Esophagus (tissue), 2 donors: ENCODE data around the gene RGS18. TPM values are rescaled to one million over a fixed set of nuclear protein-coding genes. Genes with fewer than 3 reads are reported as not detected.
"Not testable (repeated sequence)": the region's sequence is repeated elsewhere in the genome, so short reads cannot be mapped to it uniquely, and the experiment has no call there.

ENCODE experiments used
- H3K27ac ChIP-seq, 2 donors: one replicate each; pipeline ENCODE4 v1.5.1; 2013; ENCODE audit warnings: low read depth in 2 of 2, mild to moderate bottlenecking in 2 of 2, inconsistent platforms in 1 of 2, low read length in 1 of 2, moderate library complexity in 1 of 2
- H3K27me3 ChIP-seq, 2 donors: one replicate each; pipeline ENCODE4 v1.6.1; 2013; ENCODE audit warnings: low read length in 2 of 2, control low read depth in 1 of 2, mild to moderate bottlenecking in 1 of 2; ENCODE audit not compliant: insufficient read depth in 2 of 2, control insufficient read depth in 1 of 2
- H3K36me3 ChIP-seq, 2 donors: one replicate each; pipeline ENCODE4 v1.6.1; 2013; ENCODE audit warnings: low read length in 1 of 2; ENCODE audit not compliant: control insufficient read depth in 2 of 2, insufficient read depth in 2 of 2
- H3K4me1 ChIP-seq, 2 donors: one replicate each; pipeline ENCODE4 v1.6.1; 2013; ENCODE audit warnings: low read length in 1 of 2; ENCODE audit not compliant: control insufficient read depth in 2 of 2, insufficient read depth in 2 of 2
- H3K4me3 ChIP-seq, 2 donors: one replicate each; pipeline ENCODE4 v1.5.1; 2013; ENCODE audit warnings: low read length in 2 of 2, mild to moderate bottlenecking in 2 of 2, low read depth in 1 of 2, moderate library complexity in 1 of 2
- H3K9me3 ChIP-seq, 2 donors: one replicate each; pipeline ENCODE4 v1.6.1; 2013; ENCODE audit warnings: mild to moderate bottlenecking in 2 of 2, low read depth in 1 of 2, low read length in 1 of 2, moderate library complexity in 1 of 2; ENCODE audit not compliant: control insufficient read depth in 2 of 2, insufficient read depth in 1 of 2
- WGBS, 2 donors: extraction: QIAGEN DNeasy Blood & Tissue Kit; methylation state at CpG; one replicate each; pipeline ENCODE4 v1.1.7; 2013; 5-methylcytosine and 5-hydroxymethylcytosine counted together
- polyA plus RNA-seq, 2 donors: library from polyadenylated mRNA; stranded (reverse); fragments of 200-250 nt; gene quantifications; one replicate each; pipeline ENCODE4 v1.2.3, GENCODE V29; 2013
- donor health status: healthy with polysubstance abuse.
- donor health status: Bipolar disorder and iron deficiency.

The RGS18 gene, protein sequence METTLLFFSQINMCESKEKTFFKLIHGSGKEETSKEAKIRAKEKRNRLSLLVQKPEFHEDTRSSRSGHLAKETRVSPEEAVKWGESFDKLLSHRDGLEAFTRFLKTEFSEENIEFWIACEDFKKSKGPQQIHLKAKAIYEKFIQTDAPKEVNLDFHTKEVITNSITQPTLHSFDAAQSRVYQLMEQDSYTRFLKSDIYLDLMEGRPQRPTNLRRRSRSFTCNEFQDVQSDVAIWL
- polyA plus RNA-seq = under 1 TPM; 0.29 to 0.41 TPM

- H3K4me1 ChIP-seq = no peaks in the 10 kb centered on the region
- H3K9me3 ChIP-seq = no peaks in the 10 kb centered on the region
- no peaks in the 10 kb centered on the region for H3K36me3 ChIP-seq
- 59 to 66% methylated on average over 3 of the region's 3 CpGs for WGBS, 2 donors
- no peak within 1 kb of the TSS for H3K27ac ChIP-seq
- no peak within 1 kb of the TSS for H3K4me3 ChIP-seq
- no peaks in the 10 kb centered on the region for H3K27me3 ChIP-seq
Observed at GRCh38 chr1:192158181-192158580, at the start of gene RGS18. Gene RGS18, plus strand, starts transcription at chr1:192158462. Its CDS starts 176 bp downstream, at chr1:192158638.

DNA sequence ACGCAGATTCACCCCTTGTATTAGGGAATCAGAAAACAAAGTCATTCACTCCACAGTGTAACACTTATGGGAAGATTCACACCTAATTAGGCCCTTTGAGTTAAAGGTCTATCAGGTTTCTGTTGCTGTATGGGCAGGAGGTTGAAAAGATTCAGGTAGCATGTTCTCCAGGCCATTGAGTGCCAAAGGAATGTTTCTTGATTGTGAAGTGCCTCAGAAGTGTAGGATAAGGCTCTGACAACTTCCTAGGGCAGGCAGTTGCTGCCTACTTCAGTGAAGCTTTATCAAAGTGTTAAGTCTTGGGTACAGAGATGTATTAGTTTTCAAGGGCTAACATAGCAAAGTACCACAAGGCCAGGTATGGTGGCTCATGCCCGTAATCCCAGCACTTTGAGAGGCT, 48.7 kb upstream of the RGS18 start:
- no peak overlapping the region for H3K4me3 ChIP-seq
- H3K27ac ChIP-seq = no peak overlapping the region
- no peaks in the 10 kb centered on the region for H3K27me3 ChIP-seq
- no peaks in the 10 kb centered on the region for H3K9me3 ChIP-seq
- H3K36me3 ChIP-seq = no peaks in the 10 kb centered on the region
- 95 to 97% methylated on average over 2 of the region's 2 CpGs for WGBS, 2 donors
- H3K4me1 ChIP-seq = no peaks in the 10 kb centered on the region

DNA sequence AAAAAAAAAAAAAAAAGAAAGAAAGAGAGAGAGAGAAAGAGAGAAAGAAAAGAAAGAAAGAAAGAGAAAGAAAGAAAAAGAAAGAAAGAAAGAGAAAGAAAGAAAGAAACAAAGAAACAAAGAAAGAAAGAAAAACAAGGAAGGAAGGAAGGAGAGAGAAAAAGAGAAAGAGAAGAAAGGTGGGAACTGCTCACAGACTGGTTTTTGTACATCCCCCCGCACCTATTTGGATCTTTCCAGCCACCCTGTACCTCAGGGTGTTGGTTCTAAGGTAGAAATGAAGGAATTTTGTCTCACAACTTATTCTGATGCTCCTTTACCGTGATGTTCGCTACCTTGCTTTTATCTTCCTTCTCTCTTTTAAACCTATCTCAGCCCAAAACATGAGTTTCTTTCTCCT, 43.3 kb upstream of the RGS18 start:
- WGBS, 2 donors = 87 to 88% methylated on average over 3 of the region's 3 CpGs
- H3K27ac ChIP-seq = no peak overlapping the region
- H3K9me3 ChIP-seq = no peaks in the 10 kb centered on the region
- H3K4me1 ChIP-seq = no peaks in the 10 kb centered on the region
- no peak overlapping the region for H3K4me3 ChIP-seq
- H3K36me3 ChIP-seq = no peaks in the 10 kb centered on the region
- H3K27me3 ChIP-seq = no peaks in the 10 kb centered on the region

- WGBS, 2 donors = 50 to 59% methylated on average over 2 of the region's 2 CpGs
- H3K9me3 ChIP-seq = no peaks in the 10 kb centered on the region
- no peaks in the 10 kb centered on the region for H3K4me1 ChIP-seq
- no peaks in the 10 kb centered on the region for H3K36me3 ChIP-seq
- no peak overlapping the region for H3K27ac ChIP-seq
- H3K27me3 ChIP-seq = no peaks in the 10 kb centered on the region
- H3K4me3 ChIP-seq = no peak overlapping the region
Observed at GRCh38 chr1:192118881-192119405, 39.3 kb upstream of the RGS18 start.

DNA sequence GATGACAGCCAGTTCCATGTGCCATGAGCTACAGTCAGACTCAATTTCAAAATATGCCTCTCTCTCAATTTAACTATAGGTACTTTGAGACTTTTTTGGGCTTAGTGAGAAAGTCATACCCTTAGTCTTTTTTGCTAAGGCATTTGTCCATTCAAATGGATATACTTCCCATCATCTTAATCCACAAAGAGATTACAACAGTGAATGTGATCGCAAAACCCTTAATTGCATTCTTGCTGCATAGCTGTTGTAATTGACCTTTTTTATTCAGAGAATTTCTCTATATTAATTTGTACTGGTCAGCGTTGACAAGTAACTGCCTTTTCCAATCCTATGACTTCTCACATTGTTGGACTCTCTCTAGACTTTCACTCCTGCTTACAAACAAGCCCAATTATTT, 38.6 kb upstream of the RGS18 start:
- H3K36me3 ChIP-seq = no peaks in the 10 kb centered on the region
- no peak overlapping the region for H3K4me3 ChIP-seq
- no peak overlapping the region for H3K27ac ChIP-seq
- H3K27me3 ChIP-seq = no peaks in the 10 kb centered on the region
- H3K4me1 ChIP-seq = no peaks in the 10 kb centered on the region
- H3K9me3 ChIP-seq = no peaks in the 10 kb centered on the region
- WGBS, 2 donors = 91 to 97% methylated on average over 2 of the region's 2 CpGs

- Histone ChIP-seq H3K9me3 (no peaks in the 10 kb centered on the region), H3K4me1 (no peaks in the 10 kb centered on the region), H3K4me3 (no peak overlapping the region), H3K27me3 (no peaks in the 10 kb centered on the region), H3K36me3 (no peaks in the 10 kb centered on the region), H3K27ac (no peak overlapping the region)
Observed at GRCh38 chr1:192122668-192123067, 35.6 kb upstream of the RGS18 start.

GRCh38 chr1:192123212-192123611, 35.0 kb upstream of the RGS18 start:
- no peak overlapping the region for H3K27ac ChIP-seq
- no peaks in the 10 kb centered on the region for H3K4me1 ChIP-seq
- no peaks in the 10 kb centered on the region for H3K27me3 ChIP-seq
- no peaks in the 10 kb centered on the region for H3K36me3 ChIP-seq
- H3K4me3 ChIP-seq = no peak overlapping the region
- no peaks in the 10 kb centered on the region for H3K9me3 ChIP-seq
- WGBS, 2 donors = 88 to 92% methylated on average over 2 of the region's 2 CpGs

- H3K4me1 ChIP-seq = no peaks in the 10 kb centered on the region
- 46 to 50% methylated on average over 2 of the region's 2 CpGs for WGBS, 2 donors
- no peak overlapping the region for H3K27ac ChIP-seq
- no peak overlapping the region for H3K4me3 ChIP-seq
- no peaks in the 10 kb centered on the region for H3K36me3 ChIP-seq
- H3K9me3 ChIP-seq = no peaks in the 10 kb centered on the region
- H3K27me3 ChIP-seq = no peaks in the 10 kb centered on the region
Observed at GRCh38 chr1:192126030-192126619, 32.1 kb upstream of the RGS18 start.

GRCh38 chr1:192130175-192130574, 28.1 kb upstream of the RGS18 start:
- H3K36me3 ChIP-seq = no peaks in the 10 kb centered on the region
- H3K27me3 ChIP-seq = no peaks in the 10 kb centered on the region
- H3K9me3 ChIP-seq = no peaks in the 10 kb centered on the region
- H3K4me3 ChIP-seq = no peak overlapping the region
- no peak overlapping the region for H3K27ac ChIP-seq
- H3K4me1 ChIP-seq = no peaks in the 10 kb centered on the region
- WGBS, 2 donors = 71 to 79% methylated on average over 1 of the region's 1 CpG

- 82 to 86% methylated on average over 5 of the region's 5 CpGs for WGBS, 2 donors
- H3K4me1 ChIP-seq = not testable (repeated sequence)
Observed at GRCh38 chr1:192130865-192131264, 27.4 kb upstream of the RGS18 start.

More at GRCh38 chr1:192130865-192131264, 27.4 kb upstream of the RGS18 start:
- not testable (repeated sequence) for H3K4me3 ChIP-seq, H3K27ac ChIP-seq, H3K36me3 ChIP-seq, H3K27me3 ChIP-seq, H3K9me3 ChIP-seq
